HepG2 (cell line): ENCODE results near the gene HLA-F. TPM values are rescaled to one million over a fixed set of nuclear protein-coding genes. Genes with fewer than 3 reads are reported as not detected.

Source experiments
- ATAC-seq: fragments of 200-7000 bp; cut with Tn5 transposase; 3 replicates; pipeline ENCODE4 v1.9.1; 2020; ENCODE audit warnings: mild to moderate bottlenecking, moderate library complexity
- BruUV-seq: library from RNA; stranded (reverse); fragments of 400-500 nt; replicated peaks from 2 replicates; lab custom pipeline; 2021; lab: Mats Ljungman, UMichigan
- CTCF ChIA-PET: fragments of 300-600 bp; formaldehyde crosslinking; extraction: SDS; loops from one replicate; lab custom pipeline; 2021; ENCODE audit warnings: low total read pairs, inconsistent platforms, low intra/inter-chr PET ratio; lab: Yijun Ruan, JAX
- POLR2A ChIA-PET: fragments of 350-600 bp; sonication (Branson Sonifier 250); formaldehyde crosslinking; loops from one replicate; lab custom pipeline; 2020; ENCODE audit warnings: antibody characterized with exemption, inconsistent platforms; lab: Yijun Ruan, JAX
- DNase-seq: peaks from one replicate; pipeline ENCODE4 v3.0.0-alpha.2; 2015; ENCODE audit warnings: low spot score
- FAIRE-seq: peaks from 3 replicates; lab custom pipeline; 2011; peaks lifted over from hg19 to GRCh38; lab: Jason Lieb, UNC
- H2AFZ ChIP-seq: one replicate; pipeline ENCODE4 v1.6.1; 2011; ENCODE audit warnings: low read length, inconsistent platforms
- H3K27ac ChIP-seq: fragments of 300-600 bp; 3 replicates; pipeline ENCODE4 v1.8.0; 2011; ENCODE audit warnings: mixed run types, mild to moderate bottlenecking, mixed read lengths, low read length, inconsistent platforms; ENCODE audit not compliant: insufficient read depth; ENCODE audit errors: extremely low read length
- H3K27me3 ChIP-seq, 2 experiments: fragments of 200-600 bp in 1 of 2; 2 replicates in 1 of 2; 3 replicates in 1 of 2; pipeline versions ENCODE4 v1.6.0 to v1.8.0; 2011; ENCODE audit warnings: low read length in 2 of 2, mild to moderate bottlenecking in 2 of 2, moderate library complexity in 2 of 2, inconsistent platforms in 1 of 2; ENCODE audit not compliant: insufficient read depth in 2 of 2, control insufficient read depth in 1 of 2
- H3K36me3 ChIP-seq, 2 experiments: fragments of 200-600 bp in 1 of 2; replicated peaks in 1 of 2; 2 replicates in 1 of 2; 3 replicates in 1 of 2; pipeline versions ENCODE4 v1.5.1 to v1.8.0; 2011; ENCODE audit warnings: low read length in 2 of 2, inconsistent platforms in 1 of 2; ENCODE audit not compliant: insufficient read depth in 2 of 2, control insufficient read depth in 1 of 2
- H3K4me1 ChIP-seq: 2 replicates; pipeline ENCODE4 v1.5.1; 2012; ENCODE audit warnings: low read length, inconsistent platforms; ENCODE audit not compliant: insufficient read depth
- H3K4me2 ChIP-seq: 2 replicates; pipeline ENCODE4 v1.6.0; 2011; ENCODE audit warnings: low read depth, low read length, inconsistent platforms
- H3K4me3 ChIP-seq, 3 experiments: fragments of 200-600 bp in 1 of 3; sonication (generic), shearing (Covaris generic) in 1 of 3; replicated peaks in 1 of 3; 2 replicates each; pipeline ENCODE4 v1.5.1; 2011 to 2016; ENCODE audit warnings: low read length in 3 of 3, inconsistent platforms in 2 of 3, low read depth in 2 of 3, mild to moderate bottlenecking in 2 of 3, control low read depth in 1 of 3, mixed read lengths in 1 of 3; ENCODE audit not compliant: insufficient read depth in 1 of 3
- H3K79me2 ChIP-seq: one replicate; pipeline ENCODE4 v1.6.1; 2011; ENCODE audit warnings: low read length, inconsistent platforms; ENCODE audit not compliant: insufficient read depth
- H3K9ac ChIP-seq: 2 replicates; pipeline ENCODE4 v1.6.0; 2011; ENCODE audit warnings: mild to moderate bottlenecking, low read depth, low read length, inconsistent platforms; ENCODE audit not compliant: insufficient read depth
- H3K9me3 ChIP-seq: 2 replicates; pipeline ENCODE4 v1.5.1; 2012; ENCODE audit warnings: mild to moderate bottlenecking, low read length
- H4K20me1 ChIP-seq: 2 replicates; pipeline ENCODE4 v1.6.0; 2011; ENCODE audit warnings: inconsistent platforms, mild to moderate bottlenecking, low read length, moderate library complexity; ENCODE audit not compliant: insufficient read depth
- ATRX ChIP-seq: sonication (generic); formaldehyde crosslinking; IDR thresholded peaks from 2 replicates; pipeline ENCODE4 v1.4.0; 2020; ENCODE audit warnings: missing genetic modification reagents, borderline replicate concordance
- EP300 ChIP-seq, 3 experiments: sonication (generic) in 1 of 3; formaldehyde crosslinking in 1 of 3; IDR thresholded peaks; 2 replicates each; pipeline versions ENCODE4 v1.5.1 to v1.6.1; 2011 to 2020; ENCODE audit warnings: low read depth in 2 of 3, low read length in 2 of 3, borderline replicate concordance in 1 of 3, improper control_type of control experiment in 1 of 3, mild to moderate bottlenecking in 1 of 3, missing genetic modification reagents in 1 of 3, moderate library complexity in 1 of 3
- ISL2 ChIP-seq: sonication (generic); formaldehyde crosslinking; IDR thresholded peaks from 2 replicates; pipeline ENCODE4 v1.5.0; 2020; ENCODE audit warnings: missing genetic modification reagents
- MATR3 ChIP-seq: sonication (generic); formaldehyde crosslinking; IDR thresholded peaks from 2 replicates; pipeline ENCODE4 v1.4.0; 2020; ENCODE audit warnings: missing genetic modification reagents
- TBX2 ChIP-seq: sonication (generic); formaldehyde crosslinking; IDR thresholded peaks from 2 replicates; pipeline ENCODE4 v1.5.0; 2020; ENCODE audit warnings: missing genetic modification reagents, mild to moderate bottlenecking, borderline replicate concordance
- XBP1 ChIP-seq: sonication (generic); formaldehyde crosslinking; IDR thresholded peaks from 2 replicates; pipeline ENCODE4 v1.5.0; 2020; ENCODE audit warnings: missing genetic modification reagents
- XRCC5 ChIP-seq: fragments of 200-400 bp; formaldehyde crosslinking; optimal IDR thresholded peaks from 2 replicates; pipeline ENCODE3; 2017; ENCODE audit warnings: mild to moderate bottlenecking, low read length
- YY1 ChIP-seq: IDR thresholded peaks from 2 replicates; pipeline ENCODE4 v1.6.1; 2011; ENCODE audit warnings: low read length, low read depth, moderate library complexity, mild to moderate bottlenecking; ENCODE audit not compliant: insufficient read depth, insufficient replicate concordance
- ZNF780A ChIP-seq: sonication (generic); formaldehyde crosslinking; IDR thresholded peaks from 2 replicates; pipeline ENCODE4 v1.8.0; 2022; ENCODE audit warnings: mild to moderate bottlenecking, missing genetic modification reagents, moderate library complexity
- ZNF790 ChIP-seq: sonication (generic); formaldehyde crosslinking; IDR thresholded peaks from 2 replicates; pipeline ENCODE4 v1.8.0; 2022; ENCODE audit warnings: missing genetic modification reagents, mild to moderate bottlenecking, borderline replicate concordance
- ZSCAN21 ChIP-seq: sonication (generic); formaldehyde crosslinking; IDR thresholded peaks from 2 replicates; pipeline ENCODE4 v1.8.0; 2022; ENCODE audit warnings: mild to moderate bottlenecking, missing genetic modification reagents, moderate library complexity, borderline replicate concordance
- WGBS: methylation state at CpG from one replicate; pipeline ENCODE4 v1.1.6; 2017; ENCODE audit warnings: low lambda C conversion rate; 5-methylcytosine and 5-hydroxymethylcytosine counted together
- in situ Hi-C: cut with HindIII; loops from 2 replicates; pipeline ENCODE4 v1.10.0; 2017; ENCODE audit warnings: low pct_unique_long_range_greater_than_20kb; ENCODE audit not compliant: extremely low pct_ligation_motif_present
- intact Hi-C: fragments of 100-400 bp; cut with micrococcal nuclease; formaldehyde crosslinking; loops from one replicate; pipeline ENCODE4 v1.10.0; 2022; ENCODE audit not compliant: unreplicated experiment
- polyA plus RNA-seq, 8 experiments: library from polyadenylated mRNA; depleted of rRNA in 3 of 8; stranded (reverse) in 7 of 8; unstranded in 1 of 8; fragments of >200 nt; fragmentation: Illumina TruSeq in 4 of 8; extraction: Trizol in 4 of 8; gene quantifications; 2 replicates each; pipeline versions ENCODE4 v1.2.1 to v1.2.3, GENCODE V29; 2011 to 2016; ENCODE audit warnings: low read depth in 4 of 8, missing spikeins in 1 of 8, mixed read lengths in 1 of 8; ENCODE audit not compliant: insufficient read depth in 1 of 8
- total RNA-seq, 5 experiments: library from RNA; depleted of rRNA; stranded (reverse); fragments of >200 nt; fragmentation: Illumina TruSeq; extraction: Trizol; gene quantifications; 2 replicates each; pipeline ENCODE4 v1.2.3, GENCODE V29; 2016; ENCODE audit warnings: low read depth in 1 of 5

The HLA-F gene
- total and polyA plus RNA-seq, 2 of the 13 experiments (the other 11 are each of a cell fraction or from before 2014, with no cell fraction given) = 6.0 to 6.1 TPM

- no peak for FAIRE-seq
- POLR2A ChIA-PET = no interaction called here
- ATAC-seq = no peak
Measured at GRCh38 chr6:29678114-29678513, 45.1 kb upstream of the HLA-F start.

DNA sequence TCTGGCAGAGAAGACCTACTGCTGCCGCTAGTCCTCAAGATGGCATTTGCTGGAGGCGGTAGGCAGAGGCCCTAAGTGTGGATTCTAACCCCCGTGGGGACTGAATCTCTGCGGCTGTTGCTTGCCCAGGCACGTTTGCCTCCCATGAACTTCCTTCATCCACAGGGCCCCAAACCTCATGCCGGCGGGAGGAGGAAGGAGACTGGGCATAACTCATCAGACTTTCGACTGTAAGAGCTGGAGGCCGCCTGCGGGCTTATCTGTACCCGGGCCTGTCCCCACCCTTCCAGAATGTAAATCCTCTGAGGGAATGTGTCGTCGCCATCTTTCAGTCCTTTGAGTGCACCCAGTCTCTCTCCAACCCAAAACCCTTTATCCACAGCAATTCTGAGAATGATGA, 43.3 kb upstream of the HLA-F start:
- Histone ChIP-seq H3K27ac (no peak overlapping the region), H2AFZ (no peak overlapping the region), H3K9ac (no peak overlapping the region), H3K4me3 (no peak overlapping the region), H3K4me1 (no peaks in the 10 kb centered on the region), H3K36me3 (no peaks in the 10 kb centered on the region), H3K9me3 (no peaks in the 10 kb centered on the region), H3K79me2 (no peaks in the 10 kb centered on the region), H3K4me2 (no peak overlapping the region), H4K20me1 (no peaks in the 10 kb centered on the region), H3K27me3 (0 out of 5 replicates have a peak, but pooled peaks cover 0 to 2% of the 10 kb centered on the region in 2 experiments)
- POLR2A ChIA-PET = no interaction called here
- CTCF ChIA-PET = no interaction called here
- FAIRE-seq (no peak), ATAC-seq (no peak), DNase-seq (no peak)
- WGBS = 73% methylated on average over 11 of the region's 13 CpGs
- TF ChIP-seq EP300 (IDR thresholded peaks at IDR 0.05; ENCODE audit: low read depth in 2 of 2, low read length in 2 of 2) (no peak), EP300 (CRISPR knock-in tag; IDR thresholded peaks at IDR 0.05; ENCODE audit: borderline replicate concordance) (no peak), YY1 (no peak), XBP1 (CRISPR knock-in tag) (no peak)
- no TSS peak for BruUV-seq
- intact Hi-C loops = no loop called here
- in situ Hi-C loops = no loop called here

More at GRCh38 chr6:29678114-29678513, 45.1 kb upstream of the HLA-F start:
- Histone ChIP-seq H3K27ac (no peak overlapping the region), H3K4me2 (no peak overlapping the region), H3K9ac (no peak overlapping the region), H2AFZ (no peak overlapping the region), H3K27me3 (0 out of 5 replicates have a peak, but pooled peaks cover 0 to 2% of the 10 kb centered on the region in 2 experiments), H3K9me3 (no peaks in the 10 kb centered on the region), H3K4me1 (no peaks in the 10 kb centered on the region), H3K79me2 (no peaks in the 10 kb centered on the region), H4K20me1 (no peaks in the 10 kb centered on the region), H3K36me3 (no peaks in the 10 kb centered on the region), H3K4me3 (no peak overlapping the region)
- no peak for DNase-seq
- CTCF ChIA-PET = no interaction called here
- no TSS peak for BruUV-seq
- 34% methylated on average over 5 of the region's 5 CpGs for WGBS
- intact Hi-C loops (no loop called here), in situ Hi-C loops (no loop called here)
- TF ChIP-seq ZSCAN21 (CRISPR knock-in tag) (no peak), ZNF790 (CRISPR knock-in tag) (no peak), ZNF780A (CRISPR knock-in tag) (no peak), ISL2 (CRISPR knock-in tag) (no peak), TBX2 (CRISPR knock-in tag) (no peak), ATRX (no peak), MATR3 (CRISPR knock-in tag) (no peak), XRCC5 (no peak)
